Mucosa of descending colon (tissue), 3 donors: ENCODE results near the gene STX3. TPM values are rescaled to one million over a fixed set of nuclear protein-coding genes. Genes with fewer than 3 reads are reported as not detected.

Experiments used
- ATAC-seq: fragments of 200-7000 bp; cut with Tn5 transposase; one replicate; pipeline ENCODE4 v1.9.1; 2020; ENCODE audit warnings: mild to moderate bottlenecking, moderate library complexity
- DNase-seq, 3 donors: peaks; one replicate each; pipeline ENCODE4 v3.0.0-alpha.2; 2020
- H3K36me3 ChIP-seq: fragments of 200-600 bp; one replicate; pipeline ENCODE4 v1.8.0; 2021; ENCODE audit warnings: low read depth, mild to moderate bottlenecking
- H3K4me1 ChIP-seq: fragments of 200-600 bp; one replicate; pipeline ENCODE4 v1.8.0; 2021; ENCODE audit warnings: low read depth, mild to moderate bottlenecking
- H3K4me3 ChIP-seq: fragments of 200-600 bp; one replicate; pipeline ENCODE4 v1.8.0; 2021; ENCODE audit warnings: mild to moderate bottlenecking
- H3K9me3 ChIP-seq: fragments of 200-600 bp; one replicate; pipeline ENCODE4 v1.8.0; 2021; ENCODE audit warnings: mild to moderate bottlenecking
- CTCF ChIP-seq: fragments of 200-600 bp; IDR thresholded peaks from one replicate; pipeline ENCODE4 v1.8.0; 2022; ENCODE audit warnings: antibody characterized with exemption, mild to moderate bottlenecking
- intact Hi-C, 2 donors: fragments of 100-400 bp; cut with DNase I in 1 of 2; cut with micrococcal nuclease in 1 of 2; formaldehyde crosslinking; loops; one replicate each; pipeline versions ENCODE4 v1.11.0 to v1.11.1; 2022; cut with DNase I, micrococcal nuclease
- total RNA-seq, 3 donors: library from RNA; stranded (reverse); fragmentation: NEBNext Ultra II Directional in 2 of 3; extraction: Animal tissue kit (Norgen Biotek cat#: 25700) in 2 of 3; gene quantifications; one replicate each; pipeline versions ENCODE4 v1.2.1 to v1.2.4, GENCODE V29; 2021 to 2023
- donor health status: DM: no; HTN: no; CAD: no; lungs with moderate emphysema.
- donor health status: DM: no; HTN: no; CAD: no.
- donor health status: DM: no; HTN: yes; CAD: no.

Gene STX3
- total RNA-seq, 3 donors from 2014 or later: 69.5 to 129 (median 96.1) TPM

GRCh38 chr11:59754494-59754858 is 700 bp upstream of the STX3 start:
- Histone ChIP-seq H3K4me1 (peaks cover 28% of the 10 kb centered on the region), H3K36me3 (no peaks in the 10 kb centered on the region), H3K4me3 (peak overlapping the region; percentile 80), H3K9me3 (no peaks in the 10 kb centered on the region)
- no peak for TF ChIP-seq CTCF
- ATAC-seq (peak; percentile 6), DNase-seq (peak in 2 of 3 donors; percentile 45 to 50)
- intact Hi-C loops: no loop called here

GRCh38 chr11:59755701-59756557 is 753 bp downstream of the STX3 start:
- ATAC-seq (peak; percentile 82), DNase-seq (peak; percentile 88)
- no peaks in the 10 kb centered on the region for H3K9me3 ChIP-seq
- no peaks in the 10 kb centered on the region for H3K36me3 ChIP-seq
- TF ChIP-seq CTCF: no peak
- peak overlapping the region; percentile 80 for H3K4me3 ChIP-seq
- intact Hi-C loops: loop anchor here in 1 of 2 donors (5.0 kb wide), 1 partner anchor 46 kb away; no protein-coding TSS in a partner anchor
- H3K4me1 ChIP-seq: peaks cover 30% of the 10 kb centered on the region

- TF ChIP-seq CTCF: no peak
- H3K9me3 ChIP-seq: no peaks in the 10 kb centered on the region
- peak overlapping the region; percentile 80 for H3K4me3 ChIP-seq
- no peak for ATAC-seq
- H3K4me1 ChIP-seq: peaks cover 30% of the 10 kb centered on the region
- no peaks in the 10 kb centered on the region for H3K36me3 ChIP-seq
- no peak for DNase-seq
- intact Hi-C loops: loop anchor here in 1 of 2 donors (5.0 kb wide), 1 partner anchor 46 kb away; no protein-coding TSS in a partner anchor
Measured at GRCh38 chr11:59756558-59756840, 1.3 kb downstream of the STX3 start.

GRCh38 chr11:59756845-59757244 is 1.7 kb downstream of the STX3 start:
- H3K4me1 ChIP-seq: peaks cover 27% of the 10 kb centered on the region
- intact Hi-C loops: loop anchor here in 1 of 2 donors (5.0 kb wide), 1 partner anchor 45 kb away; no protein-coding TSS in a partner anchor
- H3K36me3 ChIP-seq: no peaks in the 10 kb centered on the region
- no peaks in the 10 kb centered on the region for H3K9me3 ChIP-seq
- TF ChIP-seq CTCF: no peak
- no peak overlapping the region for H3K4me3 ChIP-seq
- peak; percentile 68 for ATAC-seq
- peak; percentile 62 to 67 (median 64) for DNase-seq

GRCh38 chr11:59758401-59759037 is 3.3 kb downstream of the STX3 start:
- DNase-seq (no peak), ATAC-seq (no peak)
- Histone ChIP-seq H3K4me3 (no peak overlapping the region), H3K4me1 (peaks cover 24% of the 10 kb centered on the region), H3K36me3 (no peaks in the 10 kb centered on the region), H3K9me3 (no peaks in the 10 kb centered on the region)
- no peak for TF ChIP-seq CTCF
- intact Hi-C loops: loop anchor here in 1 of 2 donors (5.0 kb wide), 1 partner anchor 44 kb away; no protein-coding TSS in a partner anchor
